ENCODE measurements around the gene CFDP1.

CFDP1 gene

DNA sequence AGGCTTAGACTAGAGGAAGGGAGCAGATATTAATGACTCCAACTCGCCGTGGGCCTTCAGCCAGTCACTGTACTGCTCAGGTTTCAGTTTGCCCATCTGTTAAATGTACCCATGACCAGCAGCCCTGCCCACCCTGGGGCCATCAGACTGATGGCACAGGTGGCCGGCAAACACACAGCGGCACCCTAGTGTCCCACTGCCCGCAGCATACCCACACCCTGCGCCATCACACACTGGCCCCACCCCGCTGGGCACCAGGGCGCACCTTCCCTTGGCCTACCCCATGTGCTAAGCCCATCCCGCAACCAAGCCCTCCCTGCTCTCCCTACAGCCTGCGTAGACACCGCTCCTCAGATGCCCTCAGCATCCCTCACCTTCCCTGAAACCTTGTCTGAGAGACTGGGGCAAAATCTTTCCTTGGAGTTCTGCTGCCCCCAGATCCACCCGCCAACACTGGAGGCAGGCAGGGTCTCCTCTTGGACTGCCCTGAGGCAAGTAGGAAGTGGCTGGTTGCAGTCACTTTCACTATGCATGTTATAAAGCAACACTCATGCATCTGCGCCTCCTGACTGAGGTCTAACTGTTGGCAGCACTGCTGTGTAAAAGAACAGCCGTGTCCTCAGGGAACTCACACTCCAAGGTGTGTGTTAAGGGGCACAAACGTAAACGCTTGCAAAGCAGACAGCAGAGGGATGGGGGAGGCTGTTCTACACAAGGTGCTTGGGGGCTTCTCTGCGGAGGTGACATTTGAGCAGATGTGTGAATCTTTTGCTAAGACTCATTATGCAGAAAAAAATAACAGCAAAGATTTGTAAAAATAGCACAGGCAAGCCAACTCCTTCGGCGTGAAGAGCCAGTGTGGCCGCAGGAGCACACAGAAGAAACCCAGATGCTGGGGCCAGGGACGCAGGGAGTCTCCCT is 175.2 kb downstream of the CFDP1 start:
- TF ChIP-seq, protein P1, sequence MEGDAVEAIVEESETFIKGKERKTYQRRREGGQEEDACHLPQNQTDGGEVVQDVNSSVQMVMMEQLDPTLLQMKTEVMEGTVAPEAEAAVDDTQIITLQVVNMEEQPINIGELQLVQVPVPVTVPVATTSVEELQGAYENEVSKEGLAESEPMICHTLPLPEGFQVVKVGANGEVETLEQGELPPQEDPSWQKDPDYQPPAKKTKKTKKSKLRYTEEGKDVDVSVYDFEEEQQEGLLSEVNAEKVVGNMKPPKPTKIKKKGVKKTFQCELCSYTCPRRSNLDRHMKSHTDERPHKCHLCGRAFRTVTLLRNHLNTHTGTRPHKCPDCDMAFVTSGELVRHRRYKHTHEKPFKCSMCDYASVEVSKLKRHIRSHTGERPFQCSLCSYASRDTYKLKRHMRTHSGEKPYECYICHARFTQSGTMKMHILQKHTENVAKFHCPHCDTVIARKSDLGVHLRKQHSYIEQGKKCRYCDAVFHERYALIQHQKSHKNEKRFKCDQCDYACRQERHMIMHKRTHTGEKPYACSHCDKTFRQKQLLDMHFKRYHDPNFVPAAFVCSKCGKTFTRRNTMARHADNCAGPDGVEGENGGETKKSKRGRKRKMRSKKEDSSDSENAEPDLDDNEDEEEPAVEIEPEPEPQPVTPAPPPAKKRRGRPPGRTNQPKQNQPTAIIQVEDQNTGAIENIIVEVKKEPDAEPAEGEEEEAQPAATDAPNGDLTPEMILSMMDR (conservative IDR thresholded peaks at IDR 0.05; ENCODE audit: low read depth), result no peak
- POLR2A ChIA-PET (ENCODE audit: low non-redundant PET), result no interaction called here
- DNase-seq (ENCODE audit: low spot score), result no peak
- CTCF ChIA-PET, result no interaction called here
- H3K27ac ChIP-seq, result peak overlapping the region; percentile 98

DNA sequence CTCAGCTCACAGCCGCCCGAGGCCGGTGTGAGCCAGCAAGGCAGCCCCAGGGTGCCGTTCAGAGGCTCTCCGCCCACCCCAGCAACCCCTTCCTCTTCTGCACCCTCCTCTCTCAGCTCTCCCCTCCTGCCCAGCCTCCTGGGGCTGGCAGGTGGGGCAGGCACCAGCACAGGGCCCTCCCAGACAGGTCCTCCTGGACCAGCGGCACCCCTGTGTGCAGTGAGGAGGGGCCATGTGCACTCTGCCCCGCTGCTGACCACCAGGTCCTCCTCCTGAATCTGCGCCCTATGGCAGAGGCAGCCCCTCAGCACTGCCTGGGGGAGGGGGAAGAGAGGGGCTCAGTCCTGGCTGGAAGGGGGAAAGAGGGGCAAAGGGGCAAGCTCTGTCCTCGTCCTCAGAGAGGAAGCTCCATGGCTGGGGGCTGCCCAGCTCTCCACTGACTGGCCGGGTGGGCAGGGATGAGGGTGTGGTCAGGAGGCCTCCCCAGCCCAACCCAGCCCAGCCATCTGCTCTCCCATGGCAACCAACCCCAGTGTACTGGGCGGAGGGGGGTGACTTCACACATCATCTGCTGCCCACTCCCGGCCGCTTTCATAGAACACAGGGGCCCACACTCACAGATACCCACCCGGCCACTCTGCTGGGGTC is 176.5 kb downstream of the CFDP1 start:
- TF ChIP-seq, protein P1 (conservative IDR thresholded peaks at IDR 0.05; ENCODE audit: low read depth), result no peak
- peak overlapping the region; percentile 98 for H3K27ac ChIP-seq
- ChIA-PET POLR2A (ENCODE audit: low non-redundant PET) (no interaction called here), CTCF (no interaction called here)
- no peak for DNase-seq (ENCODE audit: low spot score)

DNA sequence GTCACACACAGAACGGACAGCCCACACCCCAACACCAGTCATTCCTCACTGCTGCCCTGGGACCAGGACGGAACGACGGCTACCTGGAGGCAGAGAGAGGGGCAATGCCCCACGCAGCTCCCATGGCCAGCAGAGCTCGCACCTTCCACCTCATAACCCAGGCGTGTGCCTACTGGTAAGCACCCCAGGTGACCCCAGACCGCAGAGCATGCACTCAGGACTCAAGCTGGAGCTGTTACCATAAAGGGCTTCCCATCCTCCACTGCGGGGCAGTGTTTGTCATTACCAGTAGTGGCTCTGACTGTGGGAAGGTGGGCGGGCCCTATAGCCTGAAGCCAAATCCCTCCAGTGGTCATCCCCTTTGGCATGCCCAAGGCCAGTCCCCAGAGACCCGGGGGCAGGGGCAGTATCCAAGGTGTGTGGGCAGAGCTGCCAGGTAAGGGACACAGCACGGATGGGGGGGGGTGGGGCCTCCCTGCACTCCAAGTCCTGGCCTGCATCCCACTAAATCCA is 177.2 kb downstream of the CFDP1 start:
- no peak for DNase-seq (ENCODE audit: low spot score)
- H3K27ac ChIP-seq, result peak overlapping the region; percentile 98
- ChIA-PET CTCF (interaction anchor here (1.4 kb wide), 1 partner anchor 22 kb away, joined by 4 read pairs; no protein-coding TSS in a partner anchor), POLR2A (ENCODE audit: low non-redundant PET) (no interaction called here)
- TF ChIP-seq, protein P1 (conservative IDR thresholded peaks at IDR 0.05; ENCODE audit: low read depth), result no peak

DNA sequence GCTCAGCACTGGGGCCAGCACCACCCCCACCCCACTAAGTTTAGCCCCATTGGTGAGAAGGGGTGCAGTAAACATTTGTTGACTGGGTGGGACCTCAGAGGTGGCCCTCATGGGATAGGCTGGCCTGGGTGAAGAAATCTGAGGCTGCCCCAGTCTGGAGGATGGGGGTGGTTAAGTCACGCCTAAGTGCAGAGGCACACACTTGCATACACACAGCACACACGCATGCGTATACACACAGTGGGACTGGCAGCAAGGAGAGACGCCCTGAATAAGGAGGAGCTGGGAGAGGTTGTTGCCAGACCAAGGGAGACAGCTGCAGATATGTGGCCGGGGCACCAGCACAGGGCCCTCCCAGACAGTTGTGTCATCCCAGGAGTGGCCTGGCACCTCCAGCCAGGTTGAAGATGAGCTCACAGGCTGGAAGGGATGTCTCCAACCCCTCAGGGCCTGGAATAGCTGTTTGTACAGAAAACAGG is 178.9 kb downstream of the CFDP1 start:
- H3K27ac ChIP-seq, result peak overlapping the region; percentile 98
- peak; percentile 52 for DNase-seq (ENCODE audit: low spot score)
- ChIA-PET POLR2A (ENCODE audit: low non-redundant PET) (no interaction called here), CTCF (interaction anchor here (1.4 kb wide), 1 partner anchor 20 kb away, joined by 4 read pairs; no protein-coding TSS in a partner anchor)
- TF ChIP-seq, protein P1 (conservative IDR thresholded peaks at IDR 0.05; ENCODE audit: low read depth), result no peak

DNA sequence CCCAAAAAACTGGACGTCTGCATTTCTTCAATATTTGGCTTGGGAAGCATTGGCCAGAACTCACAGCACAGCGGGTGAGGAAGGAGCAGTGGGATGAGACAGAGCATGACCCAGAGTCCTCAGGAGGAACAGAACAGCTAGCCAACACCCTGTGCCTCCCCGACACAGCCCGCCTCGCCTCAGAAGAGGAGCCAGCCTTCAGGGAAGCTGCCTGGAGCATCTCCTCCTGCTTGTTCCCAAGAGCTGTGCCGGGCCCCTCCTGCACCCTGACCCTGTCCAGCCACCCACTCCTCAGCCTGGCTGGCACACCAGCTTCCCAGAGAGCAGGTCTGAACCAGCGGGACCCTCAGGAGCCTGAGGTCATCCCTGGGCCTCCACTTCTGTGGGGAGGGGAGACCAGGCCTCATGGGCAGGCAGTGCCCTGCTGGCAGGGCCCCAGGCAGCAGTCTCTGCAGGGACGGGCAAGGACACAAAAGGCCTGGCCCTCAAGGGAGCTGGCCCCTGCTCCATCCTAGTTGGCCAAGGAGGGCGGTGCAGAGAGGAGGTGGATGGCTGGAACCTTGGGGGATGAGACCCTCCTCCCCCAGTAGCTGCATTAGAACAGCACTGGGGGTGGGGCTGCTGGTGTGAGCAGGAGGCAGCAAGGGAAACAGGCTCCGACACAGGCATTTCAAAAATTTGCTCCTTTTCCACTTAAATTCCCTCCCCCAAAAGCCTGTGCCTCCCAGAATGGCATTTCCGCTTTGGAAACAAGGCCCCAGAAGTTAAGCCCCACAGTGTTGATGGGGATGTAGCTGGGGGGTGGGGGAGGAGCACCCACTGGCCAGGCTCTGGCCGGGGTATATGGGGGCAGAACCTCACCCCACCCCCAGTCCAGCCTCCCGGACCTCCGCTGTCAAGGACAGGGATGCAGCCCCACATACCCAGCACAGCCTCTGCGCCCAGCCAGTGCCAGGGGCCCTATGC is 180.1 kb downstream of the CFDP1 start:
- ChIA-PET CTCF (interaction anchor here (1.3 kb wide), 1 partner anchor 130 kb away, joined by 5 read pairs; no protein-coding TSS in a partner anchor), POLR2A (ENCODE audit: low non-redundant PET) (interaction anchor here (0.6 to 0.7 kb wide), 2 partner anchors 9 to 18 kb away, joined by 3 read pairs; no protein-coding TSS in a partner anchor)
- TF ChIP-seq, protein P1 (conservative IDR thresholded peaks at IDR 0.05; ENCODE audit: low read depth), result no peak
- H3K27ac ChIP-seq, result peak overlapping the region; percentile 98
- DNase-seq (ENCODE audit: low spot score), result no peak
